ENCODE data around the gene ADAMTS2. TPM values are rescaled to one million over a fixed set of nuclear protein-coding genes. Genes with fewer than 3 reads are reported as not detected.
A peak's percentile ranks its signal among the peaks of the same experiment; 100 is the strongest.

Gene ADAMTS2
- total and polyA plus RNA-seq, 2 experiments from 2014 or later: 62.0 to 132 TPM

DNA sequence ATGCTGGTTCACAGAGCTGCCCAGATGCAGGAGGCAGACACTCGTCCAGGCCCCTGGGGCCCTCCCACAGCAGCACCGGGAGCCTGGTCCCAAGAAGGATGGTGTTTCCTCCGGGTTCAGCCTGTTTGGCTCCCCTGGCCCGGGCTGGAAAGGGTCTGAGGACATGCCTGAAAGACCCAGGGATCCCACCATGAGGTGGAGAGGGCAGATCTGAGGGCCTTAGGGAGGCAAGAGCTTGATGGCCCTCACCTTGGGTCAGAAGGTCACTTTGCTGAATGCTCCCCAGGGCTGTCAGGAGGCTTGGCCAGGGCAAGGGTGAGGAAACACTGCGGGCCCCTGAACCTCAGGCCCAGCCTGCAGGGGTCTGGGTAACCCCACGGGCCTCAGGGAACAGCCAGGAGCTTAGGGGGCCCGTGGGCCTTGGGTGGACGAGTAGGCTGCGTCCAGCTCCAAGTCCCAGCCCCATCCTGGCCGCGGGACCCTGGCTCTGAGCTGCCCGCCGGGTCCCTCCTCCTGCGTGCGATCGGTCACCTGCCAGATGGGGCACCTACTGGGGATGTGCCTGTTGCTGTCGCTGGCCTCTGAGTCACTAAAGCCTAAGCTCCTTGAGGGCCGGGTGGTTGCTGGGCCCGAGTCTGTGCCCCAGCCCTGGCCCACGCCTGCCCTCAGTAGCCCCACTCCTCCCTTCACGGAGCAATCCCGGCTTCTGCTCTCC lies 178.9 kb downstream of the ADAMTS2 start:
- DNase-seq: no peak
- no peaks in the 10 kb centered on the region for H4K20me1 ChIP-seq (ENCODE audit: insufficient read depth)
- H3K4me3 ChIP-seq: no peak overlapping the region
- 84% methylated on average over 17 to 20 of the region's 22 CpGs for WGBS, 2 experiments (ENCODE audit: low coverage in 1 of 2, low lambda C conversion rate in 2 of 2, missing lambda C conversion rate in 2 of 2)
- H3K36me3 ChIP-seq (ENCODE audit: low read depth): 0 out of 2 replicates have a peak, but pooled peaks cover 5% of the 10 kb centered on the region
- no peak overlapping the region for H3K27ac ChIP-seq
- peaks cover 6% of the 10 kb centered on the region; the same call in 1 of the 2 replicates for H3F3A ChIP-seq (ENCODE audit: insufficient read depth)
- no peak overlapping the region for H2AFZ ChIP-seq
- no peaks in the 10 kb centered on the region for H3K4me1 ChIP-seq (ENCODE audit: insufficient read depth)
- TF ChIP-seq EZH2phosphoT487 (IDR thresholded peaks at IDR 0.05; ENCODE audit: insufficient read depth, low read depth) (no peak), EZH2 (IDR thresholded peaks at IDR 0.05; ENCODE audit: insufficient read depth, poor library complexity, severe bottlenecking) (no peak)
- no peaks in the 10 kb centered on the region; the same call in 1 of the 2 replicates for H3K79me2 ChIP-seq (ENCODE audit: insufficient read depth)
- H3K9me3 ChIP-seq (ENCODE audit: low read depth): no peaks in the 10 kb centered on the region
- H3K4me2 ChIP-seq (ENCODE audit: unreplicated experiment): no peak overlapping the region
- H3K27me3 ChIP-seq (replicated peaks; ENCODE audit: insufficient read depth): no peaks in the 10 kb centered on the region
- H3K9ac ChIP-seq: 0 out of 2 replicates have a peak overlapping the region, but pooled peaks have one; percentile 44
- in situ Hi-C loops (cut with MboI): loop anchor here (10.0 kb wide), 2 partner anchors 178 to 328 kb away; partner anchors contain the start of gene ADAMTS2
- H3K9me2 ChIP-seq (ENCODE audit: insufficient read depth): no peaks in the 10 kb centered on the region

DNA sequence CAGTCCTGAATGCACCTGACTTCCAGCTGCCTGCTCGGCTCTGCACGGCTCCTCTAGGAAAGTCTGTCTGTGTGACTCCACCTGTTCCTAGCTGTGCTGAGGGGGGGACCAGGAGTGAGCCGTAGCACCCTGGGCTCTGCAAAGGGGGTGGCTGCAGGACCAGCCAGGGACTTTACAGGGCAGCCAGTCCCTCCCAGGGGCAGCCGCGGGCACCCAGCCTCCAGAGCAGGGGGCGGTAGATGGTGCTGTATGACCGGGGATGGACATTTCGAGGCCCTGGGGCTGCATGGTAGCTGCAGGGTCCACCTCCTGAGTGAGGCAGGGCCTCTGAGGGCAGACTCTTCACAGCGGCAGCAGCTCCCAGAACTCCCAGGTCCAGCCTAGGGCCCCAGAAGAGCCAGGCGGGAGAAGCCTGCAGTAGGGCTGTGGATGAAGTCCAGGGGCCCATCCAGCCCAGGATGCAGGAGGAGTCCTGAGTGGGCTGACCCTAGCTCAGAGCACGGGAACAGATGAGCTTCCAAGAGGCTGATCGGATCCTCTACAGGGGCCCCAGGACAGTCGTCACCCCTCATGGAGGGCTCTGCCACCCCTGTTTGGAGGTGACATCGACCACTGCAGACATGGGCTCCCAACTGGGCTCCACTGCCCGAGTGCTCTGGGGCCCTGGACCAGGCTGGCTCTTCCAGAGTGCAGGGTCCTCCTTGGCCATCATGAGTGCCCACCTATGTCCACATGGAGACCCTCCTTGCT lies 179.7 kb downstream of the ADAMTS2 start:
- in situ Hi-C loops (cut with MboI): loop anchor here (10.0 kb wide), 2 partner anchors 179 to 329 kb away; partner anchors contain the start of gene ADAMTS2
- WGBS, 2 experiments (ENCODE audit: low coverage in 1 of 2, low lambda C conversion rate in 2 of 2, missing lambda C conversion rate in 2 of 2): 94 to 95% methylated on average over 15 of the region's 15 CpGs
- no peak overlapping the region for H3K4me3 ChIP-seq
- H3K9me2 ChIP-seq (ENCODE audit: insufficient read depth): no peaks in the 10 kb centered on the region
- H2AFZ ChIP-seq: no peak overlapping the region
- 0 out of 2 replicates have a peak, but pooled peaks cover 5% of the 10 kb centered on the region for H3K36me3 ChIP-seq (ENCODE audit: low read depth)
- peaks cover 5% of the 10 kb centered on the region; the same call in 1 of the 2 replicates for H3K79me2 ChIP-seq (ENCODE audit: insufficient read depth)
- H3F3A ChIP-seq (ENCODE audit: insufficient read depth): peaks cover 6% of the 10 kb centered on the region; the same call in 1 of the 2 replicates
- no peaks in the 10 kb centered on the region for H3K4me1 ChIP-seq (ENCODE audit: insufficient read depth)
- H3K27ac ChIP-seq: no peak overlapping the region
- no peak for DNase-seq
- no peak for TF ChIP-seq EZH2phosphoT487 (IDR thresholded peaks at IDR 0.05; ENCODE audit: insufficient read depth, low read depth)
- no peak for TF ChIP-seq EZH2 (IDR thresholded peaks at IDR 0.05; ENCODE audit: insufficient read depth, poor library complexity, severe bottlenecking)
- no peak overlapping the region for H3K9ac ChIP-seq
- H3K4me2 ChIP-seq (ENCODE audit: unreplicated experiment): no peak overlapping the region
- H3K9me3 ChIP-seq (ENCODE audit: low read depth): no peaks in the 10 kb centered on the region
- H3K27me3 ChIP-seq (replicated peaks; ENCODE audit: insufficient read depth): no peaks in the 10 kb centered on the region
- no peaks in the 10 kb centered on the region for H4K20me1 ChIP-seq (ENCODE audit: insufficient read depth)

DNA sequence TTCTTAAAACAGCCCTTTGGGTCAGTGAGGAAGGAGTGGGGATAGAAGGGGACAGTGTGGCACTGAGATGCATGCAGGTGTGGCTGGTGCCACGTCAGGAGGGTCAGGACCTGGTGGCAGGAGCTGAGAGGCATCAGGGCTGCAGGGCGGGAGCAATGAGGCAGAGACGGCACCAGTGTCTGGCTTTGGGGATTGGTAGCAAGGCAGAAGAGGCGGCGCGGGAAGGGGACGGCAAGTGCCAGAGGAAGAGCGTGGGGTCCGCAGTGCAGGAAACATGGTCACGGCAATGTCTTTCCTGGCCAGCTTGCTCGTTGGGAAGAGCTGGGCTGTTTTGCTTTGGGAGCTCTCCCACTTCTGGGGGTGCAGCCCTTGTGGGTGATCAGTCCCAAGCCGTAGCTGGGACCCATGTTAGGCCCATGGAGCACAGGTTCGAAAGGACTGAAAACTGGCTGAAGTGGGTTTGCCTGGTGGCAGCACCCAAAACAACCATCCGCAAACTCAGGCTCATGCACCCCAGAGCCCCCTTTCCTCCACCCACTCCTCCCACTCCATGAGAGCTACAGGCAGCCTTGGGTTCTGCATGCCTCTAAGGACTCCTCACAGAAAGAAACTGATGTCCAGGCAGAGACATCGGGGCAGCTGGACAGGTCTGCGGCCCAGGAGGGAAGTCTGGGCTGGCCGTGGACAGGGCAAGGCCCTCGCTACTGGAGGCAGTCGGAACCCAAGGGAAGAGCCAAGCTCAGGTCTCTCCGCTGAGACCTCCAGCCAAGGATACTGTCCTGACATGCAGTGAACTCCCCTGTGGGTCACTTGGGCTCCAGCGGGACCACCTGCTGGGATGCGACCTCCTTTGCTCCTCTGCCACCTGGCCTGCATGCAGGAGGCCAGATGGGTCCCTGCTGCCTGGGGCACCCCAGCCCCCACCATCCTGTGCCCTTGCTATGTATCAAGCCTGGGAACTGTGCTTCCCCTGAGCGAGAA lies 180.6 kb downstream of the ADAMTS2 start:
- Histone ChIP-seq H3K27ac (no peak overlapping the region), H3K4me1 (ENCODE audit: insufficient read depth) (no peaks in the 10 kb centered on the region), H3K9ac (no peak overlapping the region), H3K4me3 (no peak overlapping the region), H3F3A (ENCODE audit: insufficient read depth) (peaks cover under 1% of the 10 kb centered on the region; the same call in 1 of the 2 replicates), H3K27me3 (replicated peaks; ENCODE audit: insufficient read depth) (no peaks in the 10 kb centered on the region), H3K79me2 (ENCODE audit: insufficient read depth) (peaks cover 5% of the 10 kb centered on the region; the same call in 1 of the 2 replicates), H3K36me3 (ENCODE audit: low read depth) (0 out of 2 replicates have a peak, but pooled peaks cover 1% of the 10 kb centered on the region), H2AFZ (no peak overlapping the region), H3K9me2 (ENCODE audit: insufficient read depth) (no peaks in the 10 kb centered on the region), H3K4me2 (ENCODE audit: unreplicated experiment) (no peak overlapping the region), H4K20me1 (ENCODE audit: insufficient read depth) (no peaks in the 10 kb centered on the region), H3K9me3 (ENCODE audit: low read depth) (no peaks in the 10 kb centered on the region)
- TF ChIP-seq EZH2phosphoT487 (IDR thresholded peaks at IDR 0.05; ENCODE audit: insufficient read depth, low read depth) (no peak), EZH2 (IDR thresholded peaks at IDR 0.05; ENCODE audit: insufficient read depth, poor library complexity, severe bottlenecking) (no peak)
- 90 to 95% methylated on average over 21 to 23 of the region's 23 CpGs for WGBS, 2 experiments (ENCODE audit: low coverage in 1 of 2, low lambda C conversion rate in 2 of 2, missing lambda C conversion rate in 2 of 2)
- in situ Hi-C loops (cut with MboI): loop anchor here (10.0 kb wide), 2 partner anchors 180 to 330 kb away; partner anchors contain the start of gene ADAMTS2
- no peak for DNase-seq
